GM12878 (cell line): ENCODE data around the gene PTPN14. TPM values are rescaled to one million over a fixed set of nuclear protein-coding genes. Genes with fewer than 3 reads are reported as not detected.

Experiments used
- ATAC-seq: fragments of 200-7000 bp; cut with Tn5 transposase; 3 replicates; pipeline ENCODE4 v1.9.1; 2020; ENCODE audit warnings: mild to moderate bottlenecking, moderate library complexity
- BruUV-seq: library from RNA; stranded (reverse); fragments of 400-500 nt; replicated peaks from 2 replicates; lab custom pipeline; 2021; lab: Mats Ljungman, UMichigan
- CTCF ChIA-PET: fragments of 300-600 bp; sonication (Branson Sonifier 250); formaldehyde crosslinking; extraction: SDS; loops from one replicate; lab custom pipeline; 2021; ENCODE audit warnings: inconsistent platforms; lab: Yijun Ruan, JAX
- POLR2A ChIA-PET: fragments of 350-600 bp; formaldehyde crosslinking; extraction: SDS; loops from one replicate; lab custom pipeline; 2021; ENCODE audit warnings: inconsistent platforms; lab: Charles Lee
- RAD21 ChIA-PET: fragments of 300-600 bp; sonication (Branson Sonifier 250); formaldehyde crosslinking; loops from one replicate; lab custom pipeline; 2023; ENCODE audit warnings: antibody characterized with exemption; ENCODE audit not compliant: unreplicated experiment; lab: Charles Lee
- SMC1A ChIA-PET: fragments of 300-600 bp; sonication (Branson Sonifier 250); formaldehyde crosslinking; loops from one replicate; lab custom pipeline; 2023; ENCODE audit not compliant: unreplicated experiment, uncharacterized antibody; lab: Charles Lee
- DNase-seq: peaks from one replicate; pipeline ENCODE4 v3.0.0-alpha.2; 2011; ENCODE audit warnings: low read depth, low spot score
- FAIRE-seq: peaks from 3 replicates; lab custom pipeline; 2011; peaks lifted over from hg19 to GRCh38; lab: Jason Lieb, UNC
- H2AFZ ChIP-seq: 2 replicates; pipeline ENCODE4 v1.6.0; 2011; ENCODE audit warnings: low read depth, low read length, control low read depth; ENCODE audit not compliant: control insufficient read depth
- H3K27ac ChIP-seq: 2 replicates; pipeline ENCODE4 v1.5.1; 2011; ENCODE audit warnings: control low read depth; ENCODE audit not compliant: control insufficient read depth, insufficient read depth
- H3K27me3 ChIP-seq, 2 experiments: replicated peaks in 1 of 2; 2 replicates each; pipeline versions ENCODE4 v1.6.0 to v1.6.1; 2011; ENCODE audit warnings: low read length in 1 of 2; ENCODE audit not compliant: control insufficient read depth in 2 of 2, insufficient read depth in 2 of 2
- H3K36me3 ChIP-seq, 2 experiments: 2 replicates each; pipeline ENCODE4 v1.5.1; 2011; ENCODE audit warnings: low read length in 1 of 2; ENCODE audit not compliant: control insufficient read depth in 2 of 2, insufficient read depth in 2 of 2
- H3K4me1 ChIP-seq: 2 replicates; pipeline ENCODE4 v1.6.1; 2011; ENCODE audit warnings: mild to moderate bottlenecking, low read length, moderate library complexity, mixed read lengths; ENCODE audit not compliant: control insufficient read depth, insufficient read depth
- H3K4me2 ChIP-seq: 2 replicates; pipeline ENCODE4 v1.6.0; 2011; ENCODE audit warnings: control low read depth; ENCODE audit not compliant: control insufficient read depth, insufficient read depth
- H3K4me3 ChIP-seq: fragments of 200-600 bp; sonication (generic); 2 replicates; pipeline ENCODE4 v1.5.1; 2016
- H3K79me2 ChIP-seq: 2 replicates; pipeline ENCODE4 v1.6.0; 2011; ENCODE audit warnings: low read length; ENCODE audit not compliant: control insufficient read depth, insufficient read depth
- H3K9ac ChIP-seq: 2 replicates; pipeline ENCODE4 v1.8.0; 2011; ENCODE audit warnings: low read length, control low read depth, mixed read lengths; ENCODE audit not compliant: control insufficient read depth, insufficient read depth
- H3K9me3 ChIP-seq: replicated peaks from 3 replicates; pipeline ENCODE4 v1.5.1; 2011; ENCODE audit warnings: mild to moderate bottlenecking, low read length; ENCODE audit not compliant: control insufficient read depth, insufficient read depth
- H4K20me1 ChIP-seq: 2 replicates; pipeline ENCODE4 v1.6.0; 2011; ENCODE audit not compliant: control insufficient read depth, insufficient read depth
- ASH2L ChIP-seq: fragments of 300-600, 200-600 bp; sonication (generic); IDR thresholded peaks from 2 replicates; pipeline ENCODE4 v1.6.1; 2017; ENCODE audit warnings: low read depth, mild to moderate bottlenecking, borderline replicate concordance
- BACH1 ChIP-seq: fragments of 450-650 bp; IDR thresholded peaks from 2 replicates; pipeline ENCODE4 v1.6.1; 2017; ENCODE audit warnings: mild to moderate bottlenecking, borderline replicate concordance
- CBX5 ChIP-seq: sonication (generic); IDR thresholded peaks from 2 replicates; pipeline ENCODE4 v1.6.1; 2016; ENCODE audit warnings: low read depth, moderate library complexity, mild to moderate bottlenecking, inconsistent platforms
- E4F1 ChIP-seq: fragments of 450-650 bp; IDR thresholded peaks from 2 replicates; pipeline ENCODE4 v1.6.1; 2018; ENCODE audit warnings: borderline replicate concordance, mild to moderate bottlenecking; ENCODE audit not compliant: partially characterized antibody
- EZH2 ChIP-seq: IDR thresholded peaks from 2 replicates; pipeline ENCODE4 v1.6.1; 2012; ENCODE audit warnings: low read depth, mild to moderate bottlenecking, control low read depth, inconsistent platforms, low read length, borderline replicate concordance; ENCODE audit not compliant: control insufficient read depth
- FOXK2 ChIP-seq: fragments of 450-650 bp; IDR thresholded peaks from 2 replicates; pipeline ENCODE4 v1.6.1; 2017; ENCODE audit warnings: mild to moderate bottlenecking, moderate library complexity
- HDGF ChIP-seq: fragments of 450-650 bp; IDR thresholded peaks from 2 replicates; pipeline ENCODE4 v1.6.1; 2016; ENCODE audit warnings: antibody characterized with exemption
- MEF2A ChIP-seq: IDR thresholded peaks from 2 replicates; pipeline ENCODE4 v1.6.1; 2011; ENCODE audit warnings: low read depth, mild to moderate bottlenecking, low read length, moderate library complexity; ENCODE audit not compliant: insufficient read depth
- MLLT1 ChIP-seq: fragments of 450-650 bp; IDR thresholded peaks from 2 replicates; pipeline ENCODE4 v1.6.1; 2016; ENCODE audit warnings: mild to moderate bottlenecking
- NR2F1 ChIP-seq: fragments of 450-650 bp; conservative IDR thresholded peaks from 2 replicates; pipeline ENCODE4 v1.6.1; 2017; ENCODE audit warnings: mild to moderate bottlenecking
- SMC3 ChIP-seq: IDR thresholded peaks from 2 replicates; pipeline ENCODE4 v1.6.1; 2011; ENCODE audit warnings: low read length, improper control_type of control experiment, borderline replicate concordance
- SREBF2 ChIP-seq: IDR thresholded peaks from 2 replicates; pipeline ENCODE4 v1.6.1; 2012; ENCODE audit warnings: mild to moderate bottlenecking, low read length
- SRF ChIP-seq, 2 experiments: IDR thresholded peaks; 2 replicates each; pipeline ENCODE4 v1.6.1; 2011; ENCODE audit warnings: low read depth in 2 of 2, low read length in 2 of 2, mild to moderate bottlenecking in 1 of 2, moderate library complexity in 1 of 2
- STAT1 ChIP-seq: fragments of 450-650 bp; conservative IDR thresholded peaks from 2 replicates; pipeline ENCODE4 v1.6.1; 2014; ENCODE audit warnings: antibody characterized with exemption, mild to moderate bottlenecking
- ZZZ3 ChIP-seq: IDR thresholded peaks from 2 replicates; pipeline ENCODE4 v1.6.1; 2011; ENCODE audit warnings: low read depth; ENCODE audit not compliant: control insufficient read depth, insufficient read length
- WGBS: methylation state at CpG from one replicate; pipeline ENCODE4 v1.1.6; 2016; ENCODE audit warnings: low lambda C conversion rate; ENCODE audit not compliant: insufficient replicate concordance, insufficient coverage; ENCODE audit errors: missing lambda C conversion rate; 5-methylcytosine and 5-hydroxymethylcytosine counted together
- in situ Hi-C: fragments of 300-500 bp; cut with MboI; formaldehyde crosslinking; loops from 9 replicates; pipeline ENCODE4 v1.14.3; 2018; ENCODE audit warnings: mixed read lengths
- intact Hi-C: fragments of 100-400 bp; cut with micrococcal nuclease; formaldehyde crosslinking; loops from one replicate; pipeline ENCODE4 v1.14.2; 2022; ENCODE audit not compliant: unreplicated experiment
- polyA plus RNA-seq, 11 experiments: library from polyadenylated mRNA; depleted of rRNA in 4 of 11; unstranded in 6 of 11; stranded (reverse) in 5 of 11; fragments of >200 nt; fragmentation: Nextera tagmentation in 4 of 11; fragmentation: Illumina TruSeq in 1 of 11; extraction: Ambion mirVana in 4 of 11; extraction: Trizol in 1 of 11; gene quantifications; 1 replicate in 1 of 11; 2 replicates in 10 of 11; pipeline versions ENCODE4 v1.2.1 to v1.2.3, GENCODE V29; 2011 to 2016; ENCODE audit warnings: inconsistent platforms in 2 of 11, missing spikeins in 2 of 11, low read depth in 1 of 11
- total RNA-seq, 4 experiments: library from RNA; depleted of rRNA in 3 of 4; stranded (reverse); fragments of >200 nt in 3 of 4; fragmentation: Illumina TruSeq in 1 of 4; extraction: Trizol in 1 of 4; gene quantifications; 2 replicates each; pipeline versions ENCODE4 v1.2.1 to v1.2.3, GENCODE V29; 2013 to 2021

PTPN14 gene
- total and polyA plus RNA-seq, 10 of the 15 experiments (the other 5 are each of a cell fraction or from before 2014, with no cell fraction given), result 0.05 to 5.1 (median 0.44) TPM

DNA sequence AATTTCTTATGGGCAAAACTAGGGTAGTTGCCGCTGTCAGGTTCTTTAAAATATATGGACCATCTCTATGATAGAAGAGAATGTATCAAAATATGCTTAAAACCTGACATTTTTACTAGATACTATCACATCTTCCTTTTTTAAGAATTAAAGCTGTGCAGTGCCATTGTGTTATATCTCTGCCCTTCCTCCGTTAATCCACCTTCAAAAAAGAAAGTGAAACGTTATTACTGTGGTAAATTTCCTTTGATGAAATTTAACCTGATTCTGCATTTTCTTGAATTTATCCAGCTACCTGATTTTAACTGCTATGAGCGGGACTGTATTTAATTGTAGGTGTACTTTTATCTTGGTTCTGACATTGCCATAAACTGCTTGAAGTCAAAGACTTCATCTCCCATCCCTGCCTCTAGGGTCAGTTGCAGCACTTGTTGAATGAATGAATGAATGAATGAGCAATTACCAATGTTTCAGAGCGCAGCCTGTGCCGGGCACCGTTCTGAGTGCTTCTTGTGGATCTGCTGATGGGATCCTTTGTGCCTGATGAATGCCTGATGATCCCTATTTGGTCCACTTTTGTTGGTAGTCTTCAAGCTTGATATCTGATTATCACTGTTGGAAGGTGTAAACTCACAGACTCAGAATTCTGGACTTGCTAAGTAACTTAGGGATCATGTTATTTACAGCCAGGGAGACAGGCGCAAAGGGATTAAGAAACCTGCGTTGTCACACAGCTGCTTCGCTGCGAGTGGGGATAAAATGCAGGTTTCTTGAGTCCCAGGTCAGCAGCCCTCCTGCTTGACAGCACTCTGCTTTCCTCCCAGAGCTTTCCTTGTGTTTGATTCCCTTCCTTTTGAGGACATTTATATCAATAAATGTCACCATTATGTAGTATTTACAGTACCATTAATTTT lies 240.4 kb downstream of the PTPN14 start:
- WGBS, result 83% methylated on average over 11 of the region's 11 CpGs
- ChIA-PET POLR2A (interaction anchor here (0.6 kb wide), 1 partner anchor 24 kb away, joined by 3 read pairs; no protein-coding TSS in a partner anchor), CTCF (interaction anchor here (1.3 to 9.2 kb wide), 3 partner anchors 14 to 50 kb away, joined by 3 to 132 read pairs (median 12); no protein-coding TSS in a partner anchor), SMC1A (interaction anchor here (1.6 to 1.7 kb wide), 2 partner anchors 9 to 50 kb away, joined by 3 to 4 read pairs; no protein-coding TSS in a partner anchor), RAD21 (no interaction called here)
- H3K4me1 ChIP-seq, result peaks cover 5% of the 10 kb centered on the region
- no peak overlapping the region for H3K27ac ChIP-seq
- intact Hi-C loops, result no loop called here
- no peaks in the 10 kb centered on the region for H3K79me2 ChIP-seq
- FAIRE-seq (no peak), ATAC-seq (no peak), DNase-seq (no peak)
- H2AFZ ChIP-seq, result peak overlapping the region; percentile 55
- BruUV-seq, result no TSS peak
- H3K27me3 ChIP-seq, result no peaks in the 10 kb centered on the region
- no peak overlapping the region for H3K9ac ChIP-seq
- peak overlapping the region; percentile 44 for H3K4me2 ChIP-seq
- peak overlapping the region; percentile 54 for H3K4me3 ChIP-seq
- no peaks in the 10 kb centered on the region; a peak in 2 of 4 replicates for H3K36me3 ChIP-seq
- H4K20me1 ChIP-seq, result no peaks in the 10 kb centered on the region
- no peaks in the 10 kb centered on the region for H3K9me3 ChIP-seq
- in situ Hi-C loops, result no loop called here
- no peak for TF ChIP-seq ZZZ3
- TF ChIP-seq STAT1, result no peak
- no peak for TF ChIP-seq CBX5
- no peak for TF ChIP-seq HDGF
- no peak for TF ChIP-seq ASH2L
- TF ChIP-seq MEF2A, result no peak
- TF ChIP-seq SREBF2, result no peak
- TF ChIP-seq SRF (IDR thresholded peaks at IDR 0.05; ENCODE audit: low read depth in 2 of 2, low read length in 2 of 2), result no peak
- no peak for TF ChIP-seq SMC3
- no peak for TF ChIP-seq MLLT1
- TF ChIP-seq E4F1, result no peak
- no peak for TF ChIP-seq BACH1
- TF ChIP-seq NR2F1, result no peak
- no peak for TF ChIP-seq EZH2
- TF ChIP-seq FOXK2, result no peak
